HUES48 (cell line): Measurements from ENCODE around the gene RHD.
A peak's percentile ranks its signal among the peaks of the same experiment; 100 is the strongest.
"Not testable (repeated sequence)": the region's sequence is repeated elsewhere in the genome, so short reads cannot be mapped to it uniquely, and the experiment has no call there.

ENCODE experiments used
- H3K27ac ChIP-seq: one replicate; pipeline ENCODE4 v1.7.0; 2013; ENCODE audit warnings: low read depth, low read length, inconsistent platforms
- H3K27me3 ChIP-seq: 2 replicates; pipeline ENCODE4 v1.6.1; 2013; ENCODE audit warnings: mild to moderate bottlenecking, low read length; ENCODE audit not compliant: control insufficient read depth, insufficient read depth
- H3K36me3 ChIP-seq: 2 replicates; pipeline ENCODE4 v1.6.1; 2013; ENCODE audit warnings: low read length; ENCODE audit not compliant: control insufficient read depth, insufficient read depth
- H3K4me1 ChIP-seq: 2 replicates; pipeline ENCODE4 v1.6.1; 2013; ENCODE audit warnings: mild to moderate bottlenecking, low read length; ENCODE audit not compliant: control insufficient read depth, insufficient read depth
- H3K4me3 ChIP-seq: 2 replicates; pipeline ENCODE4 v1.5.1; 2013; ENCODE audit warnings: mild to moderate bottlenecking, low read depth, low read length
- H3K9ac ChIP-seq: 2 replicates; pipeline ENCODE4 v1.6.1; 2013; ENCODE audit warnings: mild to moderate bottlenecking, low read depth, low read length, moderate library complexity
- H3K9me3 ChIP-seq: 2 replicates; pipeline ENCODE4 v1.6.1; 2013; ENCODE audit warnings: low read length; ENCODE audit not compliant: control insufficient read depth, insufficient read depth

The RHD gene

DNA sequence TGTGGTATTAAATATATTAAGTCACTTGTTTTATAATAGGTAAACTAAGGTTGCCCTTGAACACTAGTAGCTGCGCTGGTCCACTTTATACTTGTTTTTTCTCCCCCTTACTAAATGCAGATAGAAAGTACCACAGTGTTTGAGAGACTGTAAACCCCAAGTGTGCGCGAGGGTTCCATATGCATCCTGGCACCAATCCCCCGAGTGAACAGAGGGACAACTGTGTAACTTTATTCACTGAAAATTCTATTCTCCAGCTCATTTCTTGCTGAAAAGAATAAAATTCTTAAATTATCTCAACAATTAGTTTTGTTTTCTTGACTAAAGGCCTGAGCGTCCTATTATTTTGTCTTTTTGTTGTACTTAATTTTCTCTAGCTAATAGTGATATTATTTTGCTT, 26.9 kb upstream of the RHD start:
- H3K27ac ChIP-seq: no peak overlapping the region
- peaks cover 42% of the 10 kb centered on the region for H3K36me3 ChIP-seq

DNA sequence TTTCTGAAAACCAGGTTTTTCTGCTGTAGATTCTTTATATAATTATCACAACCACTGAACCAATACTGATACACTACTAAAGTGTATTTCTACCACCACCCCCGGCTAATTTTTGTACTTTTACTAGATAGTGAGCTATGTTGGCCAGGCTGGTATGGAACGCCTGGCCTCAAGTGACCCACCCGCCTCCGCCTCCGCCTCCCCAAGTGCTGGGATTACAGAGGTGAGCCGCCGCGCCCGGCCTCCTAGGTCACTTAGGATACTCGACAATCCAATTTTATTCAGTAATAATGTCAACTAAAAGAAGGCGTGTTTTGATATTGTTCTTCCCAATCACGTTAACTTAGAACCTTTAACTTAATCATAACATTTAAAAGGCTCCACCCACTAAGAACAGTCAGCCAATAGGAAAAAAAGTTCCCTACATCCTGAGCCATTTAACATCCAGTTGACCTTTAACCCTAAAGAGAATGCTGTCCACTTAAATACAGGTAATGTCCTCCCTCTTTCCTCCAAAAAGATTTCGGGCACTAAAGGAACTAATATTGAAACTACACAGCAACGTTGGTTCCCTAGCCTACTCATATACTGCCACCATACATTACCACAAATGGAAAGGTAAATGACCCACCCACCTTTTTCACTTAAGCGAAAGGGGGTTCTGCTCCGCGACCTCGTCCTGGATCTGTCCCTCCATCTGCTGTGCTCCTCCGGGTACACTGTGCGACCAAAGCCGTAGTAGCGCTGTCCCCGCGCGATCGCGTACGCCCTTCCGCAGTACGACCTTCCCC, 26.3 kb upstream of the RHD start:
- peaks cover 10% of the 10 kb centered on the region; the same call in 1 of the 2 replicates for H3K4me1 ChIP-seq
- H3K4me3 ChIP-seq: peak overlapping the region; percentile 98
- no peaks in the 10 kb centered on the region for H3K9me3 ChIP-seq
- H3K9ac ChIP-seq: peak overlapping the region; percentile 89
- peaks cover 42% of the 10 kb centered on the region for H3K36me3 ChIP-seq
- H3K27me3 ChIP-seq: no peaks in the 10 kb centered on the region
- H3K27ac ChIP-seq: peak overlapping the region; percentile 96

More for the DNA sequence above, 26.9 kb upstream of the RHD start:
- peak overlapping the region; percentile 98 for H3K4me3 ChIP-seq
- H3K9ac ChIP-seq: no peak overlapping the region
- no peaks in the 10 kb centered on the region for H3K9me3 ChIP-seq
- no peaks in the 10 kb centered on the region for H3K27me3 ChIP-seq
- H3K4me1 ChIP-seq: peaks cover 12% of the 10 kb centered on the region; the same call in 1 of the 2 replicates

DNA sequence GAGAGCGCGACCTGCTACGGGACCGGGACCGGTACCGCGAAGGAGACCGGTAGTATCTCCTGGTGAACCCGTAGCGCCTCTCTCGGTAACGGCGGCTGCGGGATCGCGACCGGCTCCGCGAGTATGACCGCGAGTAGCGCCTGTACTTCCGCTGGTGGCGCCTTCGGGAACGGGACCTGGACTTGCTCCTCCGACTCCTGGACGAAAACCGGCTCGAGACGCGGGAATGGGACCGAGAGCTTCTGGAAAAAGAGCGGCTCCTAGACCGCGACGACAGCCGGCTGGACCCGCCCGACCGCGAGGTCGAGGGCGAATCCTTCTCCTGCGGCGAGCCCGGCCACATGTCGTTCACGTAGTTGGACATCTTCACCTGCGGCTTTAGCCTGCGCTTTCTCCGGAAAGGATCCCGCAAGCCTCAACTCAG, 25.7 kb upstream of the RHD start:
- H3K27me3 ChIP-seq: no peaks in the 10 kb centered on the region
- H3K36me3 ChIP-seq: peaks cover 42% of the 10 kb centered on the region
- H3K27ac ChIP-seq: peak overlapping the region; percentile 96
- H3K9ac ChIP-seq: peak overlapping the region; percentile 89
- H3K4me1 ChIP-seq: peaks cover 10% of the 10 kb centered on the region; the same call in 1 of the 2 replicates
- peak overlapping the region; percentile 98 for H3K4me3 ChIP-seq
- H3K9me3 ChIP-seq: no peaks in the 10 kb centered on the region

DNA sequence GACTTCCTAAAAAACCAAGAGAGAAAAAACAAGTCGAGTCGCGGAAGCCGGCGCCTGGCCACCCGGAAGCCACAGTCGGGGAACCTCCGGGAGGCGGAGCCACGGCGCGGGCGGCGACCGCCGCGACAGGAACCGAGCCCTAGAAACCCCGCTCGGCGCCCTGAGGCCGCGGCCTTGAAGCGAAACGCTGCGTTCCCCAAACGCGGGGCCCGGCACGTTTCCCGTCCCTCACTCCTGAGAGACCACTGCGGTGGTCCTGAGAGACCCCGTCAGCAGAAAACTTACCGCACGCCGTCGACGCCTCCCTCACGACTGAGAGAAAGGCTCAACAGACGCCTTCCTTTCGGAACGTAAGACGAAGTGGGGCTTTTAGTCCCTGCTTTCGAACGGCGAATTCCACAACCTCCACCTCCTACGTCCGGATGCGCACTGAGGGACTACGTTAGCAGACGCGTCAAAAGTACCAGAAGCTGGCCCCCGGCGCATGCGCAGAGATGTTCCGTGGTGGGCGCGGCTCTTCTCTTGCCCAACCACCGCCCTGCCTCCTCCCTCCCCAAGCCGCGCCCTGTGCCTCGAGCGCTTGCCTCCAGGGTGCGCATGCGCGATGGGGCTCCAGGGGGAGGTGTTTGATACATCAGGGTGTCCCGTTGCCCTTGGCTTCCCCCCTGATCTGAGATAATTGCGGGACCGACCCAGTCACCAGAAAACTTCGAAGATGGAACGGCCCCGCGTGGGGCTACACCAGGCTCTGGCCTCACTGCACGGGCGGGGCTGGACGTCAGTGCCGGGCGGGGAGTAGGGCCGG, 25.1 kb upstream of the RHD start, which contains the start of gene RSRP1:
Gene RSRP1 (minus strand): TSS at position 431 of the 805 bp plus-strand sequence. CDS start 491 bp downstream, outside the sequence.
- peaks cover 10% of the 10 kb centered on the region; the same call in 1 of the 2 replicates for H3K4me1 ChIP-seq
- peak within 1 kb of the TSS; percentile 98 for H3K4me3 ChIP-seq
- peak within 1 kb of the TSS; percentile 89 for H3K9ac ChIP-seq
- no peaks in the 10 kb centered on the region for H3K9me3 ChIP-seq
- H3K27ac ChIP-seq: peak within 1 kb of the TSS; percentile 96
- no peaks in the 10 kb centered on the region for H3K27me3 ChIP-seq
- H3K36me3 ChIP-seq: peaks cover 36% of the 10 kb centered on the region

DNA sequence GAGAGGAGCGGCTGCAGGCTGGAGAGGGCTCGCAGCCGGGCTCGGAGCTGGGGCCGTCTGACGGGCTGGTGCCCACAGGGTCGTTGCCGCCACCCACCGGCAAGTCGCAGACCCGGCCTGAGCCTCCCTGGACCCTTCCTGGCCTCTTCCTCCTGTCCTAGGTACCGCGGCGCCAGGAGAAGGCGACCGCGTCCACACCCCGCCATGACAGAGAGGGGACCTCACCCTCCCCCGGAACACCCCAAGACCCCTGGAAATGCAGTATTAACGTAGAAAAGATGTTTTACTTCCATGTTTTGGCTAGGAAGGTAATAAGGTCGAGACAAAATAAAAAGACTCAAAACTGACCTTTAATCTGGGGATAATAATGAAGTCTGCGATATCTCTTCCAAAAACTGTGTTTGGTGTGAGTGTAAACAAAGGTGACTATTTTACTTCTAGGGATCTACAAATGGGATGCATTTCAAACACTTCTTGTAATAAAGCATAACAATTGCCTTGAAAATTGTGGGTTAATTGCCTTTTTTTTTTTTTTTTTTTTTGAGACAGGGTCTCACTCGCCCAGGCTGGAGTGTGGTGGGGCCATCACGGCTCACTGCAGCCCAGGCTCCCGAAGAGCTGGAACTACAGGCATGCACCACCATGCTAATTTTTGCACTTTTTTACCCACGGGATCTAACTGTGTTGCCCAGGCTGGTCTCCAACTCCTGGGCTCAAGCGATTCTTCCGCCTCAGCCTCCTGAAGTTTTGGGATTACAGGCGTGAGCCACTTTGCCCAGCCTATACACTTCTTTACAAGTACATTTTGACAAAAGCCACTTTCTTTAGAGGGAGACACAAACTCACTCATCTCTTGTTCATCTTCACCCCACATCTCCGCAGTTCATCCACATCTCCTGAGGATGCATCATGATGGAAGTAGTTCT, 24.2 kb upstream of the RHD start:
- peak overlapping the region; percentile 96 for H3K27ac ChIP-seq
- H3K9ac ChIP-seq: peak overlapping the region; percentile 2
- H3K9me3 ChIP-seq: no peaks in the 10 kb centered on the region
- peaks cover 27% of the 10 kb centered on the region for H3K36me3 ChIP-seq
- H3K4me1 ChIP-seq: peaks cover 10% of the 10 kb centered on the region; the same call in 1 of the 2 replicates
- H3K4me3 ChIP-seq: peak overlapping the region; percentile 98
- H3K27me3 ChIP-seq: no peaks in the 10 kb centered on the region

DNA sequence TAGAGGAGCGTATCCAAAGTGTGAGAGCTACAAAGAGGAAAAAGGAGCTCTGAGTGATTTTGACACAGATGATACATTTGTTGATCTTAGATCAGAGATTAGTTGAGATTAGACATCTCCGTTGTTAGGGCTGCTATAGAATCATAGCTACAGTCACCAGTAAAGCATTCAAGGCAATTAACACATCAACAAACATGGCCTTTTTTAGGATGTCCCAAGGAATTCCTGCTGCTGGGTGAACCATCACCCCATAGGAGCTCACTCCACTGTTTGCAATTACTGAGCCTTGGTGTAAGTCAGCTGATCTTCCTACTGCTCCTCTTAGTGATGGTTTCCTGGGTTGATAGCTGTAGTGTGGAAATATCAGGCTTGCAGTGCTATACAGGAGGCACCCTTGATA, 18.4 kb upstream of the RHD start:
- Histone ChIP-seq H3K36me3 (no peaks in the 10 kb centered on the region), H3K9me3 (no peaks in the 10 kb centered on the region), H3K4me3 (no peak overlapping the region), H3K4me1 (peaks cover 12% of the 10 kb centered on the region), H3K27ac (peak overlapping the region; percentile 90), H3K9ac (no peak overlapping the region), H3K27me3 (no peaks in the 10 kb centered on the region)

DNA sequence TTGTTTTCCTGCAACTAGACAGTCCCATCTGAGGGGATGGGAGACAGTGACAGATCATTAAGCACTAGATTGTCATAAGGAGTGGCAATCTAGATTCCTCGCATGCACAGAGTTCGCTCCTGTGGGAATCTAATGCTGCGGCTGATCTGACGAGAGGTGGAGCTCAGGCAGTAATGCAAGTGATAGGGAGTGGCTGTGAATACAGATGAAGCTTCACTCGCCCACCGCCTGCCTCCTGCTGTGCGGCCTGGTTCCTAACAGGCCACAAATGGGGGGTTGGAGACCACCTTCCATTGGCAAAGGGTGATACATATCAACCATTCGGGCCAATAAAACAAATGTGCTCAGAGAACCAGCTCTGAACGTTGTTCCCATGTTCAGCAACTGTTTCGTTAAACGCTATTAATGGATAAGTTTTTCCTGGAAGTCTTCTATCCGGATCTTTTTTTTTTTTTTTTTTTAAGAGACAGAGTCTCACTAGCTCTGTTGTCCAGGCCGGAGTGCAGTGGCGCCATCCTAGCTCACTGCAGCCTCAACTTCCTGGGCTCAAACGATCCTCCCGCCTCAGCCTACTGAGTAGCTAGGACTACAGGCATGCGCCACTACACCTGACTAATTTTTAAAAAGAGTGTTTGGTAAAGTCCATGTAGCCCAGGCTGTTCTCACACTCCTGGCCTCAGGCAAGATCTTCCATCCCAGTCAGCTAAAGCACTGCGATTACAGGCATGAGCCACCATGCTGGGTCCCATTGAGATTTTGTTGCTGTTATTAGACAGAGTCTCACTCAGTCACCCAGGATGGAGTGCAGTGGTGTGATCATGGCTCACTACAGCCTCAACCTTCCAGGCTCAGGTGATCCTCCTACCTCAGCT, 16.4 kb upstream of the RHD start:
- H3K9me3 ChIP-seq: no peaks in the 10 kb centered on the region

DNA sequence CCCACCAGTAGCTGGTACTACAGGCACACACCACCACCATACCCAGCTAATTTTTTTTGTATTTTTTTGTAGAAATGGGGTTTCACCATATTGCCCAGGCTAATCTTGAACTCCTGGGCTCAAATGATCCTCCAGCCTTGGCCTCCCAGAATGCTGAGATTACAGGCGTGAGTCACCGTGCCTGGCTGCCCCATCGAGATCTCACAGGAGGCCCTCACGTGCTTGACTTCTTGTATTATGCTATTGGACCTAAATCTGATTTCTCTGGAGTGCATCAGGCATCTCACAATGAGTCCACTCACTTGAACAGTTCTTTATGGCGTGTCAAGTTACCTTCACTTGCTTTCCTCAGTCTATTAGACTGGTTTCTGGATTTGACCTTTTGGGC, 15.7 kb upstream of the RHD start:
- Histone ChIP-seq H3K36me3 (no peaks in the 10 kb centered on the region), H3K4me3 (no peak overlapping the region), H3K9me3 (no peaks in the 10 kb centered on the region), H3K4me1 (peaks cover 12% of the 10 kb centered on the region), H3K27me3 (no peaks in the 10 kb centered on the region), H3K9ac (no peak overlapping the region), H3K27ac (no peak overlapping the region)

More for the DNA sequence above, 16.4 kb upstream of the RHD start:
- peaks cover 12% of the 10 kb centered on the region for H3K4me1 ChIP-seq
- H3K36me3 ChIP-seq: no peaks in the 10 kb centered on the region
- no peak overlapping the region for H3K9ac ChIP-seq
- H3K27ac ChIP-seq: no peak overlapping the region
- H3K4me3 ChIP-seq: no peak overlapping the region
- no peaks in the 10 kb centered on the region for H3K27me3 ChIP-seq

DNA sequence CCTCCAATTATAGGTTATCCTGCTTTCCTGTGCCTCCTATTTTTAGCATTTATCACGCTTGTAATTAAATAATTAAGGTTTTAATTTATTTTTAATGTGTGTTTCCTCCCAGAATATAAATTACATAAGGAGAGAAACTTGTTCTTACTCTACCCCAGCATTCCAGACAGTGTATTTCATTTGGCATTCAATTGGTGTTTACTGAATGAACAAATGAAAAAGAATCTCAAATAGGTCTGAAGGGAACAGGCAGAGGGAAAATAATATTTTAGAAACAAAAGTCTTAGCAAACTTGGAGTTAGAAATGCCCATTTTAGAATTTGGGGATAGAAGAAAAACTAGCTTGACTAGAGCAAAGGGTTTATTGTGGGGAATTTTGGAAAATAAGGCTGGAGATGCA, 15.1 kb upstream of the RHD start:
- no peak overlapping the region for H3K4me3 ChIP-seq
- H3K9ac ChIP-seq: no peak overlapping the region
- H3K36me3 ChIP-seq: no peaks in the 10 kb centered on the region
- H3K9me3 ChIP-seq: no peaks in the 10 kb centered on the region
- no peak overlapping the region for H3K27ac ChIP-seq
- no peaks in the 10 kb centered on the region for H3K27me3 ChIP-seq
- H3K4me1 ChIP-seq: peaks cover 12% of the 10 kb centered on the region

DNA sequence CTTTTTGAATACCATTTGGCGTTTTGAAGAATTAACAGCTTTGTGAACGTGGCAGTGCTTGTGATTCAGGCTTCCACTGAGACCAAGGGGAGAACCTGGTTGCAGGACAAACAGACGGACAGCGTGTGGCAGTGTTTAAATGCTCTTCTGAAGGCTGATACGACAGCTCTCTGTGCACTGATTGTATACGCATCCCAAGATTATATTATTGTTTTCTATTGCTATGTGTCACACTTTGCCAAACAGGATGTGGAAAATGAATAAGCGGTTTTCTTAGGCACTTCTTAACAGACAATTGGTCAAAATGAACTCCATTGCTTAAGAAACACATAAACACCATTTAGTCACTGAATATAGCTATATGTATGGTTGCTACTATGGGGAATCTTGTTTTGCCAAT, 12.5 kb upstream of the RHD start:
- H3K36me3 ChIP-seq, H3K4me1 ChIP-seq, H3K4me3 ChIP-seq, H3K27ac ChIP-seq, H3K27me3 ChIP-seq, H3K9ac ChIP-seq, H3K9me3 ChIP-seq: not testable (repeated sequence)
